Muscle layer of duodenum (tissue), 2 donors: ENCODE results near the gene RCC2.

Source experiments
- H3K27ac ChIP-seq: one replicate; pipeline ENCODE4 v1.7.0; 2013; ENCODE audit warnings: mild to moderate bottlenecking, low read length
- H3K27me3 ChIP-seq: one replicate; pipeline ENCODE4 v1.7.0; 2013; ENCODE audit warnings: low read depth, mild to moderate bottlenecking, control low read depth, low read length
- H3K36me3 ChIP-seq, 2 donors: one replicate each; pipeline ENCODE4 v1.7.0; 2013; ENCODE audit warnings: low read length in 2 of 2, control low read depth in 1 of 2, mild to moderate bottlenecking in 1 of 2; ENCODE audit not compliant: insufficient read depth in 2 of 2, control insufficient read depth in 1 of 2
- H3K4me1 ChIP-seq, 2 donors: one replicate each; pipeline ENCODE4 v1.7.0; 2013; ENCODE audit warnings: low read length in 2 of 2, mild to moderate bottlenecking in 2 of 2, control low read depth in 1 of 2, moderate library complexity in 1 of 2; ENCODE audit not compliant: insufficient read depth in 2 of 2, control insufficient read depth in 1 of 2
- H3K4me3 ChIP-seq, 2 donors: one replicate each; pipeline ENCODE4 v1.7.0; 2013; ENCODE audit warnings: low read length in 2 of 2, low read depth in 1 of 2, mild to moderate bottlenecking in 1 of 2
- H3K9me3 ChIP-seq, 2 donors: one replicate each; pipeline ENCODE4 v1.7.0; 2013; ENCODE audit warnings: low read length in 2 of 2, control low read depth in 1 of 2, mild to moderate bottlenecking in 1 of 2; ENCODE audit not compliant: control insufficient read depth in 1 of 2
- donor health status: healthy.

RCC2 gene

DNA sequence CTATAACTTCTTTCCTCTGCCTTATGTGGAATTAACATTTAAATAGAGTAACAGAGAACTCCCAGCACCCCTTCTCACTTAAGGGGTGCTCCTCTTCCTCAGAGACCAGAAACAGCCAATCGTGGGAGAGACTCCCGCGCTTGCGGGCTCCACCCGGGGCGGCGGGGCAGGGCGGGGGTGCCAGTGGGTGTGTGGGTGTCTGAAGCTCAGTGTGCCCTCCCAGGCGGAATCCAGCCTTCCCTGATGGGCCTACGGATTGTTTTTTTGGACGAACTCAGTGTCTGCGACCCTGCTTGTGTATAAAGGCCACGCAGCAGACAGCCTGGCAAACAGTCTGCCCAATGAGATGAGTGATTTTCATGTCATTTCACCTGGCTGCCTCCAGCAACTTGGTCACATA, 6.2 kb downstream of the RCC2 start:
- no peaks in the 10 kb centered on the region for H3K27me3 ChIP-seq
- no peak overlapping the region for H3K27ac ChIP-seq
- peaks cover 0 to 23% of the 10 kb centered on the region in 2 donors for H3K4me1 ChIP-seq
- no peak overlapping the region for H3K4me3 ChIP-seq
- no peaks in the 10 kb centered on the region for H3K9me3 ChIP-seq
- peaks cover 13 to 14% of the 10 kb centered on the region in 2 donors for H3K36me3 ChIP-seq

DNA sequence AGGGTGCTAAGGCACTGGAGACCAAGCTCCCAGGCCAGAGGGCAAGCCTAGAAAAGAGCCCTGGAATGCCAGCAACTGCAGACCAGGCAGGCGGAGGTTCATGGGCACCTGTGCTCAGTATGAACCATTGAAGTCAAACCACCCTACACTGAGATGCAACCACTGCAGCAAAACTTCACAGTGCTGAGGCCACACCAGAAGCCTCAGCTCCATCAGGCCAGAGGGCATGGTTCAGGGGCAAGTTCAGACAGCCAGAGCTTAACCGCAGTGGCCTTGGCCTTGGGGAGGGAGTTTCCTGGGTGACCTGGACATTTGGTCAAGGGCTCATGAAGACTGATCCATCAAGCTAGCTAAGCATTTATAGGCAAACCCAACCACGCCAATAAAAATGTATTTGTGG, 7.1 kb downstream of the RCC2 start:
- no peaks in the 10 kb centered on the region for H3K27me3 ChIP-seq
- peaks cover 20 to 22% of the 10 kb centered on the region in 2 donors for H3K36me3 ChIP-seq
- no peak overlapping the region for H3K4me3 ChIP-seq
- H3K9me3 ChIP-seq: no peaks in the 10 kb centered on the region
- peaks cover 0 to 23% of the 10 kb centered on the region in 2 donors for H3K4me1 ChIP-seq
- no peak overlapping the region for H3K27ac ChIP-seq

GRCh38 chr1:17429183-17429582, 10.3 kb downstream of the RCC2 start:
- peaks cover 0 to 16% of the 10 kb centered on the region in 2 donors for H3K4me1 ChIP-seq
- no peaks in the 10 kb centered on the region for H3K9me3 ChIP-seq
- H3K27me3 ChIP-seq: no peaks in the 10 kb centered on the region
- H3K27ac ChIP-seq: no peak overlapping the region
- peaks cover 34 to 35% of the 10 kb centered on the region in 2 donors for H3K36me3 ChIP-seq
- H3K4me3 ChIP-seq: no peak overlapping the region

DNA sequence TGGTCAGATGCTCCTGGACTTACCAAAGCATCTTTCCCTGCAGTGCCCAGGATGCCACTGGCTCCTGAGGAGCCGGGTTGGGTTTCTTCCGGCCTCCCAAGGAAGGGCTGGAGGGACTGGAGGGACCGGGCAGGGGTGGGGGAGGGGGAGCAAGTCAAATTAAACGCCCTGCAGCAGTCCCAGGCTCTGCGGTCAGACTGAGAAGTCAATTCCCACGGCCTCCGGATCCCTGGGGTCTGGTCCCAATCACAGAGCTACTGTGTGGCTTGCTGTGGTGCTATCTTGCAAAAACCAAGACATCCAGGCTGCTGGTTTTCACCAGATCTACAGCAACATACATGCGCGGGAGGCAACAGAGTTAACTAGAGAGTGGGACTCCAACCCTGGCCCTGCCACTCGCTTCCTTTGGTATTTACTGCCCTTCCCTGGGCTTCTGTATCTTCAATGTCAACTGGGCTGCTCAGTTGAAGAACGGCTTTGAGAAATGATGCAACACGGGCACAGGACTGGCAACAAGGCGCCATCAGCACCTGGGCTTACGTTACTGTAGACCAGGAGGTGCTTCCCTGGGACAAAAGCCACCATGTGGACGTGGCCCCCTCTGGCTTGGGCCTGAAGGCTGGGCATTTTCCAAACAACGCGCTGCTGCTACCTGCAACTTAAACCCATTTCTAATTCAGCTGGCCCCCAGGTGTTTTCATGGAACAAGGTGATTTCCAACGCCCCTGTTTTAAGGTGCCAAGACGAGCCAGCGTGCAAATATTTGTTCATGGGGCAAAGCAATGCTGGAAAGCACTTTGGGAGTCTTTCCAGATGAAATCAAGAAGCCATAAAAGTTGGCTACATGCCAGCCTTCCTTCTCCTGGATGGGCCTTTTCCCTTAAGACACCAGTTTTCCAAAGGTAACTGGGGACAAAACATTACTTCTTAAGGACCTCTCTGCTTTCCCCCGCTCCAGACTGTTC, 11.5 kb downstream of the RCC2 start:
- no peak overlapping the region for H3K27ac ChIP-seq

GRCh38 chr1:17425806-17426600, 13.5 kb downstream of the RCC2 start:
- Histone ChIP-seq H3K27ac (no peak overlapping the region), H3K4me1 (peaks cover 0 to 23% of the 10 kb centered on the region in 2 donors), H3K4me3 (no peak overlapping the region), H3K36me3 (peaks cover 30 to 43% of the 10 kb centered on the region in 2 donors), H3K27me3 (no peaks in the 10 kb centered on the region), H3K9me3 (no peaks in the 10 kb centered on the region)

More for the DNA sequence above, 11.5 kb downstream of the RCC2 start:
- Histone ChIP-seq H3K36me3 (peaks cover 30 to 34% of the 10 kb centered on the region in 2 donors), H3K4me3 (no peak overlapping the region), H3K27me3 (no peaks in the 10 kb centered on the region), H3K9me3 (no peaks in the 10 kb centered on the region), H3K4me1 (peaks cover 0 to 24% of the 10 kb centered on the region in 2 donors)

- H3K27ac ChIP-seq: no peak overlapping the region
- peaks cover 0 to 23% of the 10 kb centered on the region in 2 donors for H3K4me1 ChIP-seq
- H3K27me3 ChIP-seq: no peaks in the 10 kb centered on the region
- H3K4me3 ChIP-seq: no peak overlapping the region
- H3K9me3 ChIP-seq: no peaks in the 10 kb centered on the region
- peaks cover 39 to 47% of the 10 kb centered on the region in 2 donors for H3K36me3 ChIP-seq
Observed at GRCh38 chr1:17423781-17424245, 15.7 kb downstream of the RCC2 start.

DNA sequence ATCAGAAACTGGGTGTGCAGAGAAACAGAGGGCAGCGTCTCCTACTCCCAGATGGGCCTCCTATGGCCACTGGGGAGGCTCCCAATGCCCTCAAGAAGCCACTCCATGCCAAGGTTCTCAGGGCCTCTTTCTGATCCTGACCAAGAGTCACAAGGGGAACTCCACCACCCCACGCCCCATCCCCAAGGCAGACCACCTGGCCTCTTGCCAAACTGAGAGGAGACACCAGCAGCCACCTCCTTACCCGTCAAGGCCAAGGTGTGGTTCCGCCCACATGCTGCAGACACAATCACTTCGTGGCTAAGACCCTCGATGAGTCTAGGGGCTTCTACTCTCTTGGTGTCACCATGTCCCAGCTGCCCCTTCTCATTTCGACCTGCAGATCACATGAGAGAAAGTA, 17.0 kb downstream of the RCC2 start:
- H3K36me3 ChIP-seq: peaks cover 36 to 39% of the 10 kb centered on the region in 2 donors
- H3K4me1 ChIP-seq: peaks cover 0 to 23% of the 10 kb centered on the region in 2 donors
- no peak overlapping the region for H3K27ac ChIP-seq
- H3K9me3 ChIP-seq: no peaks in the 10 kb centered on the region
- no peak overlapping the region for H3K4me3 ChIP-seq
- no peaks in the 10 kb centered on the region for H3K27me3 ChIP-seq

DNA sequence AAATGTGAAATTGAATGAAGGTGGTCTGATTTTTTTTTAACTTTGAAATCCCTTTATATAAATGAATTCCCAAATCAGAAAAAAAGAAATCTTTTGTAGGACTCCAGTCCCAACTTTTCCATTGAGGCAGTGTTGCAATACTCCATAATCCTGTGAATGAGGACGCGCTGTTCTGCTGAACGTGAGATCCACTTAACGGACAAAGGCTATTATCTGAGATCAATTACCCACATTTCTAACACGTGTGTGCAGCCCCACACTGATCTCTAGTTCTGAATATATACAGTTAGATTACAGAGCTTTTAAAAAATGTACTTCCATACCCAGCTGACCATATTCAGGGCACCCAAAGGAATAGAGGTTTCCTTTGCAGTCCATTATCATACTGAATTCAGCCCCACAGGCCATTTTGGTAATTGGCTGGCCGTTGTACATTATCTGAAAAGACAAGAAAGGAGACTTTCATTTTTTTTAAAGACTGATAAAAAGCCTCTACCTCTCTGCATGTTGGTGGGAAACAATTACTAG, 19.0 kb downstream of the RCC2 start:
- Histone ChIP-seq H3K4me1 (peaks cover 0 to 23% of the 10 kb centered on the region in 2 donors), H3K36me3 (peaks cover 42 to 43% of the 10 kb centered on the region in 2 donors), H3K9me3 (no peaks in the 10 kb centered on the region), H3K4me3 (no peak overlapping the region), H3K27me3 (no peaks in the 10 kb centered on the region), H3K27ac (no peak overlapping the region)

DNA sequence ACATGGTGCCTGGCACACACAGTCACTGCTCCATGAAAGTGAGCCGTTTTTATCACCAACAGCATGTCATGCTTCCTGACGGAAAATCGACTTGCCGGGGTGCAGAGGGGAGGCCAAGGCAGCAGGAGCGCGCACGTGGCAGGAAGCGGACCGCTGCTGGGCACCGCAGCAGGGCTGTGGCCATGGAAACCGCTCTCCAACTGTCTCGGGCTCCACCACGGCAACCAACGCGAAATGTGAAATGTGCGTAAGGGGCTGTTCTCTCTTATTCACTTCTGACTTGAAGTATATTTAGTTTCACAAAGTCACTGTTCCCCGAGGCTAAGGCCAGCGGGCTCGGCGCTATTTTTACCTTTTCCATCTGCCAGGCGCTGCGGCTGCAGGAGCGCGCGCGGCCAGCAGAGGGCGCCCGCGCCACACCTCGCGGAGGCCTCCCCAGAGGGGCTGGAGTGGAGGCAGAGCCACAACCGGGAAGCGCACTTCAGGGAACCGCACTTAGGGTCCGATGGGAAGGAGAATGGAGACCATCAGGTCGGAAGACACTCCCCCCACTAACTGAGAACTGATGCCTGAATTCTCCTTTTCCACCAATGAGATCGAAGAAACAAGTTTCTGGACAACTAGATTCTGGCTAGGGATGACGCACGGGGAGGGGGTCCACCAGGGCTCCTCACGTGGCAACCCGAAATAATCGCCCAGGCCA, 19.7 kb downstream of the RCC2 start:
- Histone ChIP-seq H3K36me3 (peaks cover 39 to 46% of the 10 kb centered on the region in 2 donors), H3K4me3 (no peak overlapping the region), H3K27me3 (no peaks in the 10 kb centered on the region), H3K4me1 (peaks cover 0 to 17% of the 10 kb centered on the region in 2 donors), H3K9me3 (no peaks in the 10 kb centered on the region), H3K27ac (no peak overlapping the region)

DNA sequence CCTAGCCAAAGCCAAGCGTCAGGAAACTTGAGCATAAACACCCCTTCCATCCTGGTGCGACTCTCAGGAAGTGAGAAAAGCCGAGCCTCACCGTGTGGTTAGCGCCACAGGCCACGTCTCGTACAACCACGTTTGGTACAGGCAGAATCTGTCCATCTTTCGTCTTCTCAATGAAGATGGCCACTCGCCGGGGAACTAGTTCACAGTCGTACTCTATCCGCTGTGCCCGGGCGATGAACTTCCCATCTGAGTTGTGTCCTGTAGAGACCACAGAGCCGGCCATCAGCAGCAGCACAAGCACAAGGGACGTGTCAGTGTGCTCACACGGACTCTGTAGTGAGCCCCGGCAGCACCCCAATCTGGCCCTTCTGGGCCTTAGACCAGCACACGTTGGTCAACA, 23.1 kb downstream of the RCC2 start:
- Histone ChIP-seq H3K36me3 (peaks cover 58 to 77% of the 10 kb centered on the region in 2 donors), H3K27ac (no peak overlapping the region), H3K9me3 (no peaks in the 10 kb centered on the region), H3K4me3 (no peak overlapping the region), H3K27me3 (no peaks in the 10 kb centered on the region), H3K4me1 (no peaks in the 10 kb centered on the region)
